PC-9 (cell line): ENCODE measurements around the gene EPHA4.

Experiments used
- EZH2 ChIP-seq: fragments of 200-600 bp; sonication (generic); IDR thresholded peaks from 2 replicates; pipeline ENCODE4 v1.8.0; 2017; ENCODE audit warnings: antibody characterized with exemption, low read depth
- TF ChIP-seq, protein P1 (sequence below): fragments of 200-600 bp; sonication (generic); conservative IDR thresholded peaks from 2 replicates; pipeline ENCODE4 v1.6.1; 2017; ENCODE audit warnings: mixed run types, antibody characterized with exemption, mild to moderate bottlenecking, moderate library complexity

DNA sequence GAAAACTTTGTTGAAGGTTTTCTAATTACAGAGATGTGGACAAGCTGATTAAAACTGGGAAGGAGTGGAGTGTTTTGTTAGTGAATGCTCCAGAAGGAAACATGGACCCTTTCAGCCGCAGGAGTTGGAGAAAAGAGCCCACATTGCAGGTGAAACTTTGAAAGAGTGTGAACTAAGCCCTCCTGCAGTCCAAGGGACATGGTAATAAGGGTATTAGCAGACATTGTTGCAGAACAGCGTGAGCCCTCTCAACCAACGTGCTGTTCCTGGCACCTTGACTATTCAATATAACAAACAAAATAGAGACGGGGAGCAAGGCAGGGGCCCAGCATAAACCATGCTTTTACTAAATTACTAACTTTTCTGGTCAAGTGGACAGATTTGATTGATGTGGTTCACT is 122.7 kb downstream of the EPHA4 start:
- TF ChIP-seq, protein P1, sequence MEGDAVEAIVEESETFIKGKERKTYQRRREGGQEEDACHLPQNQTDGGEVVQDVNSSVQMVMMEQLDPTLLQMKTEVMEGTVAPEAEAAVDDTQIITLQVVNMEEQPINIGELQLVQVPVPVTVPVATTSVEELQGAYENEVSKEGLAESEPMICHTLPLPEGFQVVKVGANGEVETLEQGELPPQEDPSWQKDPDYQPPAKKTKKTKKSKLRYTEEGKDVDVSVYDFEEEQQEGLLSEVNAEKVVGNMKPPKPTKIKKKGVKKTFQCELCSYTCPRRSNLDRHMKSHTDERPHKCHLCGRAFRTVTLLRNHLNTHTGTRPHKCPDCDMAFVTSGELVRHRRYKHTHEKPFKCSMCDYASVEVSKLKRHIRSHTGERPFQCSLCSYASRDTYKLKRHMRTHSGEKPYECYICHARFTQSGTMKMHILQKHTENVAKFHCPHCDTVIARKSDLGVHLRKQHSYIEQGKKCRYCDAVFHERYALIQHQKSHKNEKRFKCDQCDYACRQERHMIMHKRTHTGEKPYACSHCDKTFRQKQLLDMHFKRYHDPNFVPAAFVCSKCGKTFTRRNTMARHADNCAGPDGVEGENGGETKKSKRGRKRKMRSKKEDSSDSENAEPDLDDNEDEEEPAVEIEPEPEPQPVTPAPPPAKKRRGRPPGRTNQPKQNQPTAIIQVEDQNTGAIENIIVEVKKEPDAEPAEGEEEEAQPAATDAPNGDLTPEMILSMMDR = no peak
- TF ChIP-seq EZH2 = no peak
